ENCODE measurements around the gene KIF16B.

DNA sequence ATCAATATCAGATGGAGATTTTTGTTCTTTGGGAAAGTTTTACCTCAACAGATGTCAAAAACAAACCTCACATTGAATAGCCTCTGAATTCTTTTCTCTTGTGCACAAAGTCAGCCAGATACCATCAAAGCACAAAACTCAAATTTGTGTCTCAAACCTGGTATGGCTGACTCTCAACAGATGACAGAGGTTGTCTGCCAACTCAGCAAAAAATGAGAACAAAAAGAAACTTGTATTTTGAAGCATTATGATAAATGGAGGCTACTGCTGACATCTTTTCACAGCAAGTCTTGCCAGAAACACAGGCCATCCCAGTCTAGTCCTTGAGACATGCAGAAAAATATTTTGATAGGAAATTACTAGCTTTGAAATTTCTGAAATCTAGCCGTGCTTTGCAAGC, 79.8 kb downstream of the KIF16B start:
- TF ChIP-seq, protein P1, sequence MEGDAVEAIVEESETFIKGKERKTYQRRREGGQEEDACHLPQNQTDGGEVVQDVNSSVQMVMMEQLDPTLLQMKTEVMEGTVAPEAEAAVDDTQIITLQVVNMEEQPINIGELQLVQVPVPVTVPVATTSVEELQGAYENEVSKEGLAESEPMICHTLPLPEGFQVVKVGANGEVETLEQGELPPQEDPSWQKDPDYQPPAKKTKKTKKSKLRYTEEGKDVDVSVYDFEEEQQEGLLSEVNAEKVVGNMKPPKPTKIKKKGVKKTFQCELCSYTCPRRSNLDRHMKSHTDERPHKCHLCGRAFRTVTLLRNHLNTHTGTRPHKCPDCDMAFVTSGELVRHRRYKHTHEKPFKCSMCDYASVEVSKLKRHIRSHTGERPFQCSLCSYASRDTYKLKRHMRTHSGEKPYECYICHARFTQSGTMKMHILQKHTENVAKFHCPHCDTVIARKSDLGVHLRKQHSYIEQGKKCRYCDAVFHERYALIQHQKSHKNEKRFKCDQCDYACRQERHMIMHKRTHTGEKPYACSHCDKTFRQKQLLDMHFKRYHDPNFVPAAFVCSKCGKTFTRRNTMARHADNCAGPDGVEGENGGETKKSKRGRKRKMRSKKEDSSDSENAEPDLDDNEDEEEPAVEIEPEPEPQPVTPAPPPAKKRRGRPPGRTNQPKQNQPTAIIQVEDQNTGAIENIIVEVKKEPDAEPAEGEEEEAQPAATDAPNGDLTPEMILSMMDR (IDR thresholded peaks at IDR 0.05; ENCODE audit: insufficient read depth, low read length) = no peak
- TF ChIP-seq SPI1 (IDR thresholded peaks at IDR 0.05; ENCODE audit: borderline replicate concordance, low read depth) (no peak), POLR2AphosphoS5 (IDR thresholded peaks at IDR 0.05; ENCODE audit: low read depth) (no peak), GABPA (IDR thresholded peaks at IDR 0.05; ENCODE audit: low read depth) (no peak)
- TF ChIP-seq, protein P2, sequence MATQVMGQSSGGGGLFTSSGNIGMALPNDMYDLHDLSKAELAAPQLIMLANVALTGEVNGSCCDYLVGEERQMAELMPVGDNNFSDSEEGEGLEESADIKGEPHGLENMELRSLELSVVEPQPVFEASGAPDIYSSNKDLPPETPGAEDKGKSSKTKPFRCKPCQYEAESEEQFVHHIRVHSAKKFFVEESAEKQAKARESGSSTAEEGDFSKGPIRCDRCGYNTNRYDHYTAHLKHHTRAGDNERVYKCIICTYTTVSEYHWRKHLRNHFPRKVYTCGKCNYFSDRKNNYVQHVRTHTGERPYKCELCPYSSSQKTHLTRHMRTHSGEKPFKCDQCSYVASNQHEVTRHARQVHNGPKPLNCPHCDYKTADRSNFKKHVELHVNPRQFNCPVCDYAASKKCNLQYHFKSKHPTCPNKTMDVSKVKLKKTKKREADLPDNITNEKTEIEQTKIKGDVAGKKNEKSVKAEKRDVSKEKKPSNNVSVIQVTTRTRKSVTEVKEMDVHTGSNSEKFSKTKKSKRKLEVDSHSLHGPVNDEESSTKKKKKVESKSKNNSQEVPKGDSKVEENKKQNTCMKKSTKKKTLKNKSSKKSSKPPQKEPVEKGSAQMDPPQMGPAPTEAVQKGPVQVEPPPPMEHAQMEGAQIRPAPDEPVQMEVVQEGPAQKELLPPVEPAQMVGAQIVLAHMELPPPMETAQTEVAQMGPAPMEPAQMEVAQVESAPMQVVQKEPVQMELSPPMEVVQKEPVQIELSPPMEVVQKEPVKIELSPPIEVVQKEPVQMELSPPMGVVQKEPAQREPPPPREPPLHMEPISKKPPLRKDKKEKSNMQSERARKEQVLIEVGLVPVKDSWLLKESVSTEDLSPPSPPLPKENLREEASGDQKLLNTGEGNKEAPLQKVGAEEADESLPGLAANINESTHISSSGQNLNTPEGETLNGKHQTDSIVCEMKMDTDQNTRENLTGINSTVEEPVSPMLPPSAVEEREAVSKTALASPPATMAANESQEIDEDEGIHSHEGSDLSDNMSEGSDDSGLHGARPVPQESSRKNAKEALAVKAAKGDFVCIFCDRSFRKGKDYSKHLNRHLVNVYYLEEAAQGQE (IDR thresholded peaks at IDR 0.05; ENCODE audit: insufficient replicate concordance, low read depth) = no peak
